Erythroblast (primary cell): ENCODE data around the gene XG.
"Not testable (repeated sequence)": the region's sequence is repeated elsewhere in the genome, so short reads cannot be mapped to it uniquely, and the experiment has no call there.

Source experiments
- GATA1 ChIP-seq: IDR thresholded peaks from 2 replicates; pipeline ENCODE4 v1.6.1; 2011; ENCODE audit warnings: low read depth, mild to moderate bottlenecking, control low read depth, low read length, moderate library complexity
- POLR2A ChIP-seq: IDR thresholded peaks from 2 replicates; pipeline ENCODE4 v1.6.1; 2011; ENCODE audit warnings: mild to moderate bottlenecking, low read length

DNA sequence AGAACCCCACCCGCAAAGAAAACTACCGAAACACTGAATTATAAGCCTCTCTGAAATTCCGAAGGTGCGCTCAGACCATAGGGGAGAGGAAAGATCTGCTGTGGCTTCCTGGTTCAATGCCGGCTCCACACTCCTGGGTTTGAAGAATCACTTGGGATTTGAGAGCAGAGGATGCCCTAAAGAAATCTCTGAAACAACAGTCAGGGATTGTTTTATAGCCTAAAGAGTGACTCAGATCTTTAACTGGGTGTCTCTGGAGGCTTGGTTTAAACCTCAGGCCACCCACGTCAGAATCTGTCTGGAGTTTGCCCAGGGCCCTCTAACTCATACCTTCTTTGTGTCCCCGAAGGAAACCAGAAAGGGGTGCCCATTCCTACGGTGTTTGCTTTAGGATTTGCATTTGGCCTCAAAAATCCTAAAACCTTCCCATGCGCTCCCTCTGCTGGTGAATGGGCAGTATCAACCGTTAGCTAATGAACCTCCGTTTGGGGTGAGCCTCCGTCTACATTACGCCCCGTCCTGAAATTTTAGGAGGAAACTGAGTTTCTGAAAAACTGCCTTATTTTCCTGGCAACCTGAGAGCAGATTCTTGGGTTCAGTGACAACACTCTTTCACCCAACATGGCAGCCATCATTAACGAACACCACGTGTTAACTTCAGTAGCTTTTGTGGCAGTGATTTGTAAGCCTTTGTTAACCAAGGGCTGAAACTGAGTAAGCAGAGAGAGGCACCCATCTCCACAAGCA is 60.5 kb downstream of the XG start:
- TF ChIP-seq POLR2A, GATA1: not testable (repeated sequence)
